Skeletal muscle cell (primary cell): ENCODE results near the gene CREBZF.

Experiments
- DNase-seq: peaks from one replicate; pipeline ENCODE4 v3.0.0-alpha.2; 2010; ENCODE audit warnings: low read depth
- H3K4me3 ChIP-seq: 2 replicates; pipeline ENCODE4 v1.5.1; 2011; ENCODE audit warnings: low read depth, mild to moderate bottlenecking, control low read depth, low read length, moderate library complexity

Gene CREBZF

GRCh38 chr11:85664615-85665481 is at the start of gene CREBZF:
Gene CREBZF (minus strand): TSS chr11:85665129. CDS start chr11:85664875, 254 bp downstream.
- peak; percentile 85 for DNase-seq
- peak within 1 kb of the TSS; percentile 91 for H3K4me3 ChIP-seq

GRCh38 chr11:85712953-85713352 is 48.0 kb upstream of the CREBZF start:
- no peak for DNase-seq
- no peak overlapping the region for H3K4me3 ChIP-seq

- no peak for DNase-seq
These were observed 46.0 kb upstream of the CREBZF start for GRCh38 chr11:85710917-85711316.

GRCh38 chr11:85709941-85710702 is 45.2 kb upstream of the CREBZF start:
- DNase-seq = no peak
- H3K4me3 ChIP-seq = no peak overlapping the region

More at GRCh38 chr11:85710917-85711316, 46.0 kb upstream of the CREBZF start:
- H3K4me3 ChIP-seq = no peak overlapping the region

- DNase-seq = no peak
- H3K4me3 ChIP-seq = no peak overlapping the region
These were observed 40.9 kb upstream of the CREBZF start for GRCh38 chr11:85705800-85706199.

GRCh38 chr11:85704967-85705366 is 40.0 kb upstream of the CREBZF start:
- H3K4me3 ChIP-seq = no peak overlapping the region
- no peak for DNase-seq

- H3K4me3 ChIP-seq = no peak overlapping the region
- no peak for DNase-seq
These were observed 35.2 kb upstream of the CREBZF start for GRCh38 chr11:85699957-85700741.

- no peak overlapping the region for H3K4me3 ChIP-seq
- DNase-seq = no peak
These were observed 33.3 kb upstream of the CREBZF start for GRCh38 chr11:85698195-85698594.

GRCh38 chr11:85697747-85698146 is 32.8 kb upstream of the CREBZF start:
- no peak for DNase-seq
- no peak overlapping the region for H3K4me3 ChIP-seq

- no peak overlapping the region for H3K4me3 ChIP-seq
- no peak for DNase-seq
These were observed 30.6 kb upstream of the CREBZF start for GRCh38 chr11:85695546-85695945.

GRCh38 chr11:85694385-85694980 is 29.6 kb upstream of the CREBZF start:
- peak; percentile 23 for DNase-seq
- no peak overlapping the region for H3K4me3 ChIP-seq

- H3K4me3 ChIP-seq = peak within 1 kb of the TSS; percentile 57
- DNase-seq = peak; percentile 92
These were observed 21.0 kb upstream of the CREBZF start, which contains the start of gene CCDC89 for GRCh38 chr11:85685820-85686459. Gene CCDC89 (minus strand): TSS chr11:85686195. CDS start chr11:85686130, 65 bp downstream.

- DNase-seq = peak; percentile 36
- peak overlapping the region; percentile 57 for H3K4me3 ChIP-seq
These were observed 20.3 kb upstream of the CREBZF start for GRCh38 chr11:85685125-85685819.

- DNase-seq = no peak
- H3K4me3 ChIP-seq = peak overlapping the region; percentile 66
These were observed 17.7 kb upstream of the CREBZF start for GRCh38 chr11:85682330-85683305.

- no peak for DNase-seq
- H3K4me3 ChIP-seq = no peak overlapping the region
These were observed 16.0 kb upstream of the CREBZF start for GRCh38 chr11:85680897-85681296.

GRCh38 chr11:85679576-85679975 is 14.6 kb upstream of the CREBZF start:
- no peak for DNase-seq
- H3K4me3 ChIP-seq = no peak overlapping the region

- no peak for DNase-seq
These were observed 8.5 kb upstream of the CREBZF start for GRCh38 chr11:85673393-85673792.

More at GRCh38 chr11:85673393-85673792, 8.5 kb upstream of the CREBZF start:
- no peak overlapping the region for H3K4me3 ChIP-seq
